Right hindlimb (tissue), 1 donor: ENCODE data around the gene LIPC.
A peak's percentile ranks its signal among the peaks of the same experiment; 100 is the strongest.

Source experiments
- DNase-seq: peaks from one replicate; pipeline ENCODE4 v3.0.0-alpha.2; 2018

Gene LIPC

DNA sequence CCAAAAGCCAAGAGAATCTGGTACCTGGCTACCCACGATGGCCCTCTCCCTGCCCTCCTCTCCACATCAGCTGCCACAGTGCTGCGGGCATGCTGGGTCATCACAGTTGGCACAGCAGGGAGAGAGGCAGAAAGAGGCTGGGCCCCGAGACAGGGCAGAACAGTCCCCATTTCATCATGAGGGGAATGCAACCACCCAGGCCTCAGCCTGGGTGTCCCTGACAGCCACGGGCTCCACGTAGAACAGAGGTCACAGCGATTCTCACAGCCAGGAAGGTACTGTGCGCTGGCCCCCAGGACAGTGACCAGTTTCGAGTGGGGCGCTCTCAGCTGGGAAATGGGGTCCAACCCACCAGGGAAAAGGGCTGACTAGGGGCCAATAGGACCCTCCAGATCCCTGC is 6.3 kb downstream of the LIPC start:
- no peak for DNase-seq

DNA sequence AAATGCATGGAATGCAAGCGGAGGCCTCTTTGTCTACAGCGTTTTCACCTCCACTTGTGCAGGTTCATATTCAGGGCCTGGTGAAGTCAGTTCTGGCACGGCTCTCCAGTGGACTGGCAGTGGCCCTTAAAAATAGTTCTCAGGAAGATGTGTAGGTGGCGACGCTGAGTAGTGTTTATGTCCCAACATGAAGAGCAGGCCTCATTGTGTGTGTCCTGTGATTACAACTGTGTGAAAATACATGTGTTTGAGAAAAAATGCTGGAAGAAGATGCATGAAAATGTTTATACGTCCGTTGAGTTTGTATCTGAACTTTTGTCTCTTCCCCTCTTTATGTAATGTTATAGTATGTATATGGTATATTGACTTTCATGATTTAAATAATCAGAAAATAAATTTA is 7.2 kb downstream of the LIPC start:
- DNase-seq, result no peak

DNA sequence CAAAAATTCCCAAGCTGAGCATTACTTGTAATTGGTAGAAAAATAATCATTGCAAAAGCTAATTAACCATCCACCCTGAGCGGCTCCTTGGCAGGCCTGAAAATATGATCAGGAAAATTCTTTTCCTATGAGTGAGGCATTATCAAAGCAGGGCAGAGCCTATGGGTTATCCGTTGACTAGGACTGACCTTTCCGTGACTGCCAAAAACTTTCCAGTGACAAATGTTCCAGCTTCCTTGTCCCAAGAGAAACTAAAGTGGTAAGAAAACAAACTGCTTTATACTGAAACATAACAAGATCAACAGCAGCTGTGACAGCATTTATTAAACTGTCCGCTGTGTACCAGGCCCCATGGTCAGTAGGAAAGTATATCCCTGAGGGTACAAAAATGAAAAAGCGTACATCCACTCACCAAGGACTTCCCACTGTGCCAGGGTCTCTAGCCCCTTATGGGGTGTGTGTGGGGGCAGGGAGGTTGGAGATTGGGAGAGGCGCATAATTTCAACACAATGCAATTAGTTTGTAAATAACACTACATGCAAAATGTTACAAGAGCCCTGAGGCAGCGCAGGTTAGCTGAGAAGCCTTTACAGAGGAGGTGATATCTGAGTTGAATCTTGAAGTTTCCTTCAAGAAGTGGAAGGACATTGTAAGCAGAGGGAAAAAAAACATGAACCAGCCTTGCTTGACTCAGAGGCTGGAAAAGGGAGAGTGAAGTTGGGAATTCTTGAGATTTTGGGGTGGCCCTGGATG is 8.5 kb downstream of the LIPC start:
- no peak for DNase-seq

- no peak for DNase-seq
Measured at GRCh38 chr15:58440922-58441321, 9.1 kb downstream of the LIPC start.

DNA sequence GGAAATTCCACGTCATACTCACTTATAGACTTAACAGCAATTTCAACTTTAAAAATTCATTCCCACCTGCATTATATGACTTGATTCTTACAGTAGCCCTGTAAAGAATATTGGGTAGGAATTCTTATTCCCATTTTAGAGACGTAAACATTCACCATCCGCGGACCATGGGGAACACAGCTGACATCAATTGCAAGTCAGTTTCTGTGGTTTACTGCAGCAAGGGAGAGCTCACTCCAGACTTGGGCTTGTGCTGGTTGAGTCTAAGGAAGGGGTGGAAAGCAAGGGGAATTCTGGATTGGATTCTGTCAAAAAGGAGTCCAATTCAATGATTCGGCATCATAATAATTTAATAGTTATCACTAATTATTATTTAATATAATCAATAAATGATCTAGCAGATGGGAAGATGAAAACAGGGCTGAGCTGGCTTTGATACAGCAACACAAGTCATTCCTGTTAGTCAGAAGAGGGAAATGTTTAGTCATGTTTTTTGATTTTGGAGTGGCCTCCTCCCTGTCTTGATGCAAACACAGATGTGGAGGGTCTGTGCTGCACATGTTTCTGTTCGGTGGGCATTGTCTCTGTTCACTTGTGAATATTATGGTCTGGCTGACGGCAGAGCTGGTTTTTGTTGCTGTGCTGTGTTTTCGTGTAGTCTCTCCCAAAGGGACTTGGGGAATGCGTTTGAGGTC is 9.7 kb downstream of the LIPC start:
- no peak for DNase-seq

DNA sequence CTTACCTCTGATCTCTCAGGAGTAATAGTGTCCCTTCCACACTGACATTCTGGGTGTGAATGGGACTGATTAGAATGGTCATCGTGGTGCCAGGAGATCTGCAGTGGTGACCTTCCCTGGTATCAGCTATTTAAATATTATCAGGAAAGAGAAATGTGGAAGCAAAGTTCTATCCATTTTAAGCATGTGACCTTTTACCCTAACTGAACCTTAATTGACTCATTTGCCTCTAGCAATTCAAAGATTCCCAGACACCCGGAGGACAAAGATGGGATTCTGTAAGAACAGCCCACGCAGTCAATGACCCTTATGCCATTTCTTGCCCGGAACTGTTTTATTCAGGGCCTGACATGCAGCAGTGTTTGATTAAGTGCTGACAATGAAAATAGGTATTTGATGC is 10.3 kb downstream of the LIPC start:
- no peak for DNase-seq

- no peak for DNase-seq
Measured at GRCh38 chr15:58443308-58443707, 11.5 kb downstream of the LIPC start.

GRCh38 chr15:58444056-58444455 is 12.3 kb downstream of the LIPC start:
- DNase-seq, result no peak

- DNase-seq, result no peak
Measured at GRCh38 chr15:58444658-58445332, 13.0 kb downstream of the LIPC start.

GRCh38 chr15:58445865-58446264 is 14.1 kb downstream of the LIPC start:
- no peak for DNase-seq

DNA sequence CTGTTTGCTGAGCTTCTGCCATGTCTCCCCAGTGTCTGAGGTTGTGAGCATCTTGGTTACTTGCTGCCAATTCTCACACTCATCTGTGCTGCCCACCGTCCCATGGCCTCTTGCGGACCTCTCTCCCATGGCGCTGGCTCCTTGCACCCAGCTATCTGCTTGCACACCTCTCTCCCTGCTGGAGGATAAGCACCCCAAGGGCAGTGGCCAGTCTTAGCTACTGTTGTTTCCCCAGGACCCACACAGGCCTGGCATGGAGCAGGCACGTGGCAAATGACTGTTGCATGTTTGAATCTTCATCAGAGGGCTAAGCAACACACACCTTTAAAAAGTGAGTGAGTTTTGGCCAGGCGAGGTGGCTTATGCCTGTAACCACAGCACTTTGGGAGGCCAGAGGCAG is 14.7 kb downstream of the LIPC start:
- no peak for DNase-seq

- no peak for DNase-seq
Measured at GRCh38 chr15:58447271-58448010, 15.7 kb downstream of the LIPC start.

DNA sequence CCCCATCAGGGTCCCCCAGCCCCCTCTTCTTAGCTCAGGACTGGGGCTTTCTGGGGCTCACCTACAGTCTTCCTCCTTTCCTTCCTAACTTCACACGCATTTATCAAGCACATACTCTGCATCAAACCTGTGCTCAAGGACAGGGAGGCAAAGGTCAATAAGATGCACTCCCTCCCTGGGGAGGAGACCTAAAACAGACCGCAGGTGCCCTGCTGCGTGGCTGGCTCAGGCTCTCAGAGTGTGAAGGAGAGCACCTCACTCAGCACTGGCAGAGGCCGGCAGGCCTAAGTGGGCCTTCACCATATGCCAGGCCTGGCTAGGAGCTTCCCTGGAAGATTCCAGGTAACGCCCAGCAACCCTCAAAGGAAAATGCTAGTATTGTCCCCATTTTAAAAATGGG is 16.5 kb downstream of the LIPC start:
- no peak for DNase-seq

DNA sequence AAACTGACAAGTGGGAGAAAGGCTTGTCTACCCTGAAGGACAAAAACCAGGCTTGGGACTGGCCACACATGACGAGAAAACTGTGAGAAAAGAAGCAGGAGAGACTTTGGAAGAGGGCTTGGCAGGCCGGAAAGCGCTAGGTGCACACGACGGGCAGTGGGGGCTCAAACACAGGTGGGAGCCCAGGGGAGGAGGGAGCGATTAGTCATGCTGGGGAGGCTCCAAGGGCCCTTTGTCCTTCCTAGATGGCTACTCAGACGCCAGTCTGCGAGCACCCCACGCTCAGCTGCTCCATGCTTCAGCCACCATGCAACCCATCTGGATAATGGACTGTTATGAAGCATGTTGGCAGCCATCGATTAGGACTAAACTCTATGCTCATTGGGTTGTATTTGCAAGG is 17.1 kb downstream of the LIPC start:
- DNase-seq, result no peak

DNA sequence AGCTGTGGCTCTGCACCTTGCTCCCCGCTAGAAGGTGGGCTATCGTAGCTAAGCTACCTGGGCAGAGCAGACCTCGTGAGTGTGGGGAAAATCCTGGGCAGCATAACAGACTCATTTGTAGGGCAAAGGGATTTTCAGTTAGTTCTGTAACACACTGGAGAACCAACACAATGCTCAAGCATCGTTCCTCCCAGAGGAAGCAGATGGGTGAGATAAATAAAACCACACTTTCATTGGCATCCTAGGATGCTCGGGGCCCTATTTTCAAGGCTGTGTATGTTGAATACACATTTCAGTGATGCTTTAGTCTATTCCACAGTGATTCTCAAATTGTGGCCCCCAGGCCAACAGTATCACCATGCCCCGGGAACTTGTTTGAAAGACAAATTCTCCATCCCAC is 20.0 kb downstream of the LIPC start:
- DNase-seq, result no peak

GRCh38 chr15:58452775-58453174 is 21.0 kb downstream of the LIPC start:
- no peak for DNase-seq

GRCh38 chr15:58453931-58454793 is 22.4 kb downstream of the LIPC start:
- DNase-seq, result no peak

DNA sequence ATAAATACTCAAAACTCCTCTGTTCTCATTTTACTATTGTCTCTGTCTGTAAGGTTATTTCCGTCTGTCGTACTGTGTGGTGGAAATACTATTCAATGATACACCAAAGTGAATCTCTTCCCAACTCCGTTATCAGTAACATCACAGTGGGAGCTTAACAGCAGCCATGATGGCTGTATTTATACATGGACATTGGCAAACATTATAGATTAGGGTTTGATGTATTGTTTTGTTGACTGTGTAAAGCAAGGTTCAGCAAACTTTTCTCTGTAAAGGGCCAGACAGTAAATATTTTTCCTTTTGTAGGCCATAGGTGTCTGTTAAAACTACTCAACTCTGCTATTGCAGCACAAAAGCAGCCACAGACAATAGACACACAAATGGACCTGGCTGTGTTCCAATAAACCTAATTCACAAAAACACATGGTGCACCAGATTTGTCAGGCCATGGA is 23.2 kb downstream of the LIPC start:
- DNase-seq, result no peak

- no peak for DNase-seq
Measured at GRCh38 chr15:58457466-58457965, 25.7 kb downstream of the LIPC start.

GRCh38 chr15:58458076-58458475 is 26.3 kb downstream of the LIPC start:
- DNase-seq, result no peak

GRCh38 chr15:58459045-58459444 is 27.3 kb downstream of the LIPC start:
- DNase-seq, result no peak

DNA sequence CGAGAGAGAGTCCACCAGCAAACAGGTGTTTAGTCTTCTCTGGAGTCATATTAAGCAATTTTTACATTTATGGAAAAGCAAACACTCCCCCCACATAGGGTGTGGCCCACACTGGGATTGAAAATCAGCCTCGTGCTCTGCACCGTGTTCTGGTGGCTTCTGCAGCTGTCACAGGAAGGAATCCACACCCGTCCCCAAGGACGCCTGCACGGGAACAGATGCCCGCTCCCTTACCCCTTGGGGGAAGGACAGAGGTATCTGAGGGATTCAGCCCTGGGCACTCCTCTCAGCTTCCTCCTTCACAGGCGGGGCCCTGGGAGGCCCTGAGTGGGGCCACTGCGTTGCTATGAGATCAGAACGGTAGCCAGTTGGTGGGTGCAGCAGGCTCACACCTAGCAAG is 27.8 kb downstream of the LIPC start:
- peak; percentile 77 for DNase-seq
